NCI-H1048 (cell line): ENCODE results near the gene SBNO2.
"Not testable (repeated sequence)": the region's sequence is repeated elsewhere in the genome, so short reads cannot be mapped to it uniquely, and the experiment has no call there.

Experiments used
- DNase-seq: peaks from one replicate; lab custom pipeline; 2025; lab: John Stamatoyannopoulos, UW

SBNO2 gene

GRCh38 chr19:1173845-1174809 lies at the start of gene SBNO2:
Gene SBNO2, minus strand, starts transcription at chr19:1174268. Its CDS starts 19,992 bp downstream, at chr19:1154276.
- DNase-seq, result peak; percentile 34

- no peak for DNase-seq
Measured at GRCh38 chr19:1223018-1223855, 49.2 kb upstream of the SBNO2 start.

- DNase-seq, result no peak
Measured at GRCh38 chr19:1222394-1222793, 48.3 kb upstream of the SBNO2 start.

GRCh38 chr19:1221904-1222255 lies 47.8 kb upstream of the SBNO2 start:
- DNase-seq, result no peak

GRCh38 chr19:1220976-1221903 lies 47.2 kb upstream of the SBNO2 start:
- DNase-seq, result no peak

- no peak for DNase-seq
Measured at GRCh38 chr19:1220477-1220930, 46.4 kb upstream of the SBNO2 start.

GRCh38 chr19:1219786-1220476 lies 45.9 kb upstream of the SBNO2 start:
- no peak for DNase-seq

GRCh38 chr19:1218751-1219567 lies 44.9 kb upstream of the SBNO2 start:
- no peak for DNase-seq

- DNase-seq, result no peak
Measured at GRCh38 chr19:1217366-1217765, 43.3 kb upstream of the SBNO2 start.

- DNase-seq, result no peak
Measured at GRCh38 chr19:1216756-1217155, 42.7 kb upstream of the SBNO2 start.

GRCh38 chr19:1214862-1215731 lies 41.0 kb upstream of the SBNO2 start:
- no peak for DNase-seq

- DNase-seq, result no peak
Measured at GRCh38 chr19:1214299-1214861, 40.3 kb upstream of the SBNO2 start.

- DNase-seq, result no peak
Measured at GRCh38 chr19:1213391-1214286, 39.6 kb upstream of the SBNO2 start.

- DNase-seq, result no peak
Measured at GRCh38 chr19:1211494-1212234, 37.6 kb upstream of the SBNO2 start.

- DNase-seq, result no peak
Measured at GRCh38 chr19:1210227-1210538, 36.1 kb upstream of the SBNO2 start.

GRCh38 chr19:1208830-1209229 lies 34.8 kb upstream of the SBNO2 start:
- not testable (repeated sequence) for DNase-seq

- no peak for DNase-seq
Measured at GRCh38 chr19:1206864-1207450, 32.9 kb upstream of the SBNO2 start.
